ENCODE data around the gene CYP46A1. TPM values are rescaled to one million over a fixed set of nuclear protein-coding genes. Genes with fewer than 3 reads are reported as not detected.

CYP46A1 gene
- total and polyA plus RNA-seq, 2 donors from 2014 or later: 0.82 to 2.5 TPM

DNA sequence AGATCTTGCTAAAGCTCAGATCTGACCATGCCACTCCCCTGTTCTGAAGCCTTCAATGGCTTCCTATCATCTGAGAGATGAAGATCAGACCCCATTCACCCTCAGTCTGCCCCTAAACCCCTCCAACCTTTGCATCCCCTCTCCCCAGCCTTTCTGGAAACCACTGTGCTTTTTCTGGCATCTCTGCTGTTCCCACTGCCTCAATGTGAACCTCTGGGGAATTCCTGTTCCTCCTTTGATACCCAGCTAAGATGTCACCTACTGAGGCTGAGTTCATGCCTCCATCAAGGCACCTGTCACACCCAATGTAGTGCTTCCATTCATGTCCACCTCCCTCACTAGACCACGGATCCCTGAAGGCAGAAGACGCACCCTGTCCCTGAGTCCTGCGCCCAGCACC lies 19.3 kb downstream of the CYP46A1 start:
- peaks cover 0 to 10% (median 0%) of the 10 kb centered on the region in 3 donors for H3K9me3 ChIP-seq (ENCODE audit: control insufficient read depth in 2 of 3, insufficient read depth in 1 of 3, low read length in 3 of 3)
- no peaks in the 10 kb centered on the region for H3K27me3 ChIP-seq (ENCODE audit: control insufficient read depth, insufficient read depth, low read length)
- intact Hi-C loops (cut with DNase I): no loop called here
- no peak overlapping the region for H3K4me3 ChIP-seq (ENCODE audit: low read length in 3 of 3)
- FAIRE-seq: no peak
- H3K4me1 ChIP-seq (ENCODE audit: control insufficient read depth in 2 of 3, insufficient read depth in 2 of 3, low read depth in 1 of 3, low read length in 3 of 3): no peaks in the 10 kb centered on the region
- H3K9ac ChIP-seq (ENCODE audit: low read length in 3 of 3): no peak overlapping the region
- TF ChIP-seq, protein P1, sequence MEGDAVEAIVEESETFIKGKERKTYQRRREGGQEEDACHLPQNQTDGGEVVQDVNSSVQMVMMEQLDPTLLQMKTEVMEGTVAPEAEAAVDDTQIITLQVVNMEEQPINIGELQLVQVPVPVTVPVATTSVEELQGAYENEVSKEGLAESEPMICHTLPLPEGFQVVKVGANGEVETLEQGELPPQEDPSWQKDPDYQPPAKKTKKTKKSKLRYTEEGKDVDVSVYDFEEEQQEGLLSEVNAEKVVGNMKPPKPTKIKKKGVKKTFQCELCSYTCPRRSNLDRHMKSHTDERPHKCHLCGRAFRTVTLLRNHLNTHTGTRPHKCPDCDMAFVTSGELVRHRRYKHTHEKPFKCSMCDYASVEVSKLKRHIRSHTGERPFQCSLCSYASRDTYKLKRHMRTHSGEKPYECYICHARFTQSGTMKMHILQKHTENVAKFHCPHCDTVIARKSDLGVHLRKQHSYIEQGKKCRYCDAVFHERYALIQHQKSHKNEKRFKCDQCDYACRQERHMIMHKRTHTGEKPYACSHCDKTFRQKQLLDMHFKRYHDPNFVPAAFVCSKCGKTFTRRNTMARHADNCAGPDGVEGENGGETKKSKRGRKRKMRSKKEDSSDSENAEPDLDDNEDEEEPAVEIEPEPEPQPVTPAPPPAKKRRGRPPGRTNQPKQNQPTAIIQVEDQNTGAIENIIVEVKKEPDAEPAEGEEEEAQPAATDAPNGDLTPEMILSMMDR (IDR thresholded peaks at IDR 0.05; ENCODE audit: borderline replicate concordance, extremely low read depth, insufficient read depth): no peak
- DNase-seq: no peak
- H3K27ac ChIP-seq (ENCODE audit: low read depth in 2 of 2, low read length in 2 of 2): no peak overlapping the region
- no peaks in the 10 kb centered on the region for H3K36me3 ChIP-seq (ENCODE audit: control insufficient read depth in 2 of 3, insufficient read depth in 3 of 3, low read length in 3 of 3)

DNA sequence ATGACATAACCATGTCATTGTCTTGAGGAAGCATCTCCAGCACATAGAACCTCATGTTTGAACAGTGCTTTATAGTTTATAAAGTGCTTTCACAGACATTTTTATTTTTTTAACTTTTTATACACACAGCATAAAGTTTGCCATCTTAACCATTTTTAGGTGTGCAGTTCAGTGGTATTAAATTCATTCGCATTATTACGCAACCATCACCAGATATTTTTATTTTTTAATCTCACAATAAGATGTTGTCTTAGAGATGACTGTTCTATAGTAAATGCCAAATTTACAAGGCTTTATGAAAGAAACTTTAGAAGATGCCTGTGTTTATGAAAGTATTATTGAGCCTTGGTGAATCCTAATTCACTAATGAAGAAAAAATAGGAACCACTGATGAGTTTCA lies 19.9 kb downstream of the CYP46A1 start:
- FAIRE-seq: no peak

DNA sequence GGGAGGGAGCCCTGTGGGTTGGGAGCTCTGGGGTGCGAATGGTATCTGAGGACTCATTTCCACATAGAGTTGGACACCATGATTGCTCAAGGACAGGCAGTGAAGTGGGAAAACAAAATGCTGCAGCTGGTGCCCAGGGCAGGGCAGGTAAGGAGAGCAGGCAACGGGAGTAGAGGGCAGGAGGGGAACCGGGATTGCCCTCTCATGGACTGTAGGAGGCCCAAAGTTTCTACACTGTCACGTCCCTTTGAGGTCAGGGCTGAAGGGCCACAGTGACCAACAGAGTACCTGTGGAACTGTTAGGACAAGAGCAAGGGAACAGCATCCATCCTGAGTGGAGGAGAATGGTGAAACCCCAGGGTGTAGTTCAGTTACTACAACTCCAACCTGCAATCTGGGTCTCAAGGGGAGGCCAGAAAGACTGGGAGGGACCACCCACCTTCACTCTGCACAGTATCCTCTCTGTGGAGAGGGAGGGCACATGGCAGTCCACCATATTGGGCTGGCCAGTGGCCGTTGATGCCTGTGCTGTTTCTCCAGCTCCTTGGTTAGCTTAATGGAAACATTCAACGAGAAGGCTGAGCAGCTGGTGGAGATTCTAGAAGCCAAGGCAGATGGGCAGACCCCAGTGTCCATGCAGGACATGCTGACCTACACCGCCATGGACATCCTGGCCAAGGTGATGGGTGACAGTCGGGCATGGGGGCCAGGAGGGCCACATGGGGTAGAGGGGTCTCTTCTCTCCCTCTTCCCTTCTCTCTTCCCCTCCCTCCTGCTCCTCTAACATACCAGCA lies 22.2 kb downstream of the CYP46A1 start:
- no peak for FAIRE-seq
- TF ChIP-seq, protein P1 (IDR thresholded peaks at IDR 0.05; ENCODE audit: borderline replicate concordance, extremely low read depth, insufficient read depth): no peak

More for the DNA sequence above, 19.9 kb downstream of the CYP46A1 start:
- no peaks in the 10 kb centered on the region for H3K4me1 ChIP-seq (ENCODE audit: control insufficient read depth in 2 of 3, insufficient read depth in 2 of 3, low read depth in 1 of 3, low read length in 3 of 3)
- H3K36me3 ChIP-seq (ENCODE audit: control insufficient read depth in 2 of 3, insufficient read depth in 3 of 3, low read length in 3 of 3): no peaks in the 10 kb centered on the region
- H3K4me3 ChIP-seq (ENCODE audit: low read length in 3 of 3): no peak overlapping the region
- intact Hi-C loops (cut with DNase I): no loop called here
- DNase-seq: no peak
- H3K27ac ChIP-seq (ENCODE audit: low read depth in 2 of 2, low read length in 2 of 2): no peak overlapping the region
- TF ChIP-seq, protein P1 (IDR thresholded peaks at IDR 0.05; ENCODE audit: borderline replicate concordance, extremely low read depth, insufficient read depth): no peak
- H3K27me3 ChIP-seq (ENCODE audit: control insufficient read depth, insufficient read depth, low read length): no peaks in the 10 kb centered on the region
- peaks cover 0 to 10% (median 0%) of the 10 kb centered on the region in 3 donors for H3K9me3 ChIP-seq (ENCODE audit: control insufficient read depth in 2 of 3, insufficient read depth in 1 of 3, low read length in 3 of 3)
- H3K9ac ChIP-seq (ENCODE audit: low read length in 3 of 3): no peak overlapping the region

More for the DNA sequence above, 22.2 kb downstream of the CYP46A1 start:
- Histone ChIP-seq H3K9me3 (ENCODE audit: control insufficient read depth in 2 of 3, insufficient read depth in 1 of 3, low read length in 3 of 3) (peaks cover 0 to 10% (median 0%) of the 10 kb centered on the region in 3 donors), H3K9ac (ENCODE audit: low read length in 3 of 3) (no peak overlapping the region), H3K27me3 (ENCODE audit: control insufficient read depth, insufficient read depth, low read length) (no peaks in the 10 kb centered on the region), H3K27ac (ENCODE audit: low read depth in 2 of 2, low read length in 2 of 2) (no peak overlapping the region), H3K4me3 (ENCODE audit: low read length in 3 of 3) (no peak overlapping the region), H3K4me1 (ENCODE audit: control insufficient read depth in 2 of 3, insufficient read depth in 2 of 3, low read depth in 1 of 3, low read length in 3 of 3) (no peaks in the 10 kb centered on the region), H3K36me3 (ENCODE audit: control insufficient read depth in 2 of 3, insufficient read depth in 3 of 3, low read length in 3 of 3) (no peaks in the 10 kb centered on the region)
- DNase-seq: no peak
- intact Hi-C loops (cut with DNase I): no loop called here
